HG03066 (cell line): ENCODE results near the gene PVALEF.
"Not testable (repeated sequence)": the region's sequence is repeated elsewhere in the genome, so short reads cannot be mapped to it uniquely, and the experiment has no call there.

Experiments
- ATAC-seq: cut with Tn5 transposase; IDR thresholded peaks from one replicate; pipeline ENCODE4 v1.9.1; 2021; ENCODE audit warnings: low read depth; ENCODE audit not compliant: unreplicated experiment

The PVALEF gene

GRCh38 chr17:81210466-81210865 lies 45.2 kb downstream of the PVALEF start:
- ATAC-seq = no peak

GRCh38 chr17:81210868-81211267 lies 45.6 kb downstream of the PVALEF start:
- ATAC-seq = no peak

DNA sequence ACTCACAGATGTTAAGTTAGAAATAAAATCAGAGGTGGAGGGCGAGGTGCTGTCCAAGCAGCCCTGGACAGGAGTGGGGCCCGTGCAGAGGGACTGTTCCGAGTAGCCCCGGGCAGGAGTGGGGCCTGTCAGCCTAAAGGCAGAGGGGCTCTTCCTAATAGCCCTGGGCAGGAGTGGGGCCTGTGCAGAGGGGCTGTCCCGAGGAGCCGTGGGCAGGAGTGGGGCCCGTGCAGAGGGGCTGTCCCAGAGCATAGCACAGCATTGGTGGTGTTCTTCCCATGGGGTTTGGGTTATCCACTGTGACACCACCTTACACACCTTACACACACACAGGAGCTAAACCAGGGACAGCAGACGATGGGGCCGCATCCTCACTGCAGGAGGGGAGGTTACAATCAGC lies 47.1 kb downstream of the PVALEF start:
- no peak for ATAC-seq

DNA sequence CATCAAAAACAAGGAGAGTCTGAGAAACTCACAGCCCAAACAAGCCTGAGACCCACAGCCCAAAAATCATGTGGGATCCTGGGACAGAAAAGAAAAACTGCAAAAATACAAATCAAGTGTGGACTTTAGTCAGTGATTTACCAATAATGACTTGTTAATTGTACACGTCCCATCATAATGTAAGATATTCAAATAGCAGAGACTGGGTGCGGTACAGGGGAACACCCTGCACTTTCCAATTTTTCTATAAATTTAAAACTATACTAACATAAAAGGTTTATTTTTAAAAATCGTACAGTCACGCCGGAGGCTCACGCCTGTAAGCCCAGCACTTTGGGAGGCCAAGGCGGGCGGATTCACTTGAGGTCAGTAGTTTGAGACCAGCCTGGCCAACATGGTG lies 48.7 kb downstream of the PVALEF start:
- no peak for ATAC-seq

DNA sequence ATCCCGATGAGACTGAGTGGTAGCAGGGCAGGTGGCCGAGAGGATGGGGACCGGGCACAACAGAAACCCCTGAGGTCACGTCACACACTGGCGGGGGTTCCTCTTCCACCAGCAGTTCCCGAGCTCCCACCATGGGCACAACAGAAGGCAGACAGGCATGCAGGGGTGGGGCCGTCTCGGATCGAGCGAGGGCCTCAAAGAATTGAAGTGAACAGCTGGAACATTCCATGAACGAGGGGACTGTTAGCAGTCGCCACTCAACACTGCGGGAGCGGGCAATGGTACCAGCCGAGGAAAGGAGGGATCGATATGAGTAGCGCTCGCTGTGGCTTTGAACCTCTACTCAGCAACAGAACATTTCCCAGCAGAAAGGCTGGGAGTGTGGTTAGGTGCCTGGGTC lies 52.2 kb downstream of the PVALEF start:
- no peak for ATAC-seq

DNA sequence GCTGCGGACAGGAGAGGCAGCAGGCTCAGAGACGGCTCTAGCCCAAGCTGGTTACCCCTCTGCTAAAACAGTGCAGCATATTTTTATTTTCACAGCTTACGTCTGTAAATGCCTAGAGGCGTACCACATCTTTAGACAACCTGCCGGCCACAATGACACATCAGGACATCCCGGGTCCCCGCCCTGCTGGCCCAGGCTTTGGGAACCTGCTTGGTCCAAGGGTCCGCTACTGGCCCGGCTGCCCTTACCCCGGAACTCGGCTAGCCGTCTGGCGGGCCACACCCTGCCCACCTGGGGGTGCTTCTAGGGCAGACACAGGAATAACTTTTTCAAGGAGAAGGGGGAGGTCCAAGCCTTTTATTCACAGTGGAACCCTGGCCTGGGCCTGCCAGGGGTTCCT lies 53.2 kb downstream of the PVALEF start:
- ATAC-seq = no peak

- no peak for ATAC-seq
These were observed 53.7 kb downstream of the PVALEF start for GRCh38 chr17:81218991-81219390.

GRCh38 chr17:81219476-81220180 lies 54.3 kb downstream of the PVALEF start:
- ATAC-seq = no peak

DNA sequence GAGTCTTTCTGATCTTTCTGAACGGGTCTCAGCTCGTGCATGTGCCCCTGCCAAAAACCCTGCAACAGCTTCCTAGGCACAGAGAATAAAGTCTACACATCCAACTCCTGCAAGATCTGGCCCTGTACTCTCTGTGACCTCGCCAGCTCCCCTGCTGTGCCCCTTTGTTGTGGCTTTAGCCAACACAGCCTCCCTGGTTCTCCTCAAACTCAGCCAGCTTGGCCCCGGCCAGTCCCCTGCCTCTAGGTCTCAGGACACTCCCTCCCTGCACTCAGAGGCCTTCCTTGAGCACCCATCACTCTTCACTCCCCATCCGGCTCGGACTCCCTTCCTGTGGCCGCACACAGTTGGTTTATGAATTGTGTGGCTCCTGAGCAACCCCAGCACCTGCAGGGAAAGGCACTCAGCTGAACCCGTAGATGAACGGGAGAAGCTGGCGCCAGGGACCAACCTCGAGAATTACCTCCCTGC lies 56.1 kb downstream of the PVALEF start:
- no peak for ATAC-seq

DNA sequence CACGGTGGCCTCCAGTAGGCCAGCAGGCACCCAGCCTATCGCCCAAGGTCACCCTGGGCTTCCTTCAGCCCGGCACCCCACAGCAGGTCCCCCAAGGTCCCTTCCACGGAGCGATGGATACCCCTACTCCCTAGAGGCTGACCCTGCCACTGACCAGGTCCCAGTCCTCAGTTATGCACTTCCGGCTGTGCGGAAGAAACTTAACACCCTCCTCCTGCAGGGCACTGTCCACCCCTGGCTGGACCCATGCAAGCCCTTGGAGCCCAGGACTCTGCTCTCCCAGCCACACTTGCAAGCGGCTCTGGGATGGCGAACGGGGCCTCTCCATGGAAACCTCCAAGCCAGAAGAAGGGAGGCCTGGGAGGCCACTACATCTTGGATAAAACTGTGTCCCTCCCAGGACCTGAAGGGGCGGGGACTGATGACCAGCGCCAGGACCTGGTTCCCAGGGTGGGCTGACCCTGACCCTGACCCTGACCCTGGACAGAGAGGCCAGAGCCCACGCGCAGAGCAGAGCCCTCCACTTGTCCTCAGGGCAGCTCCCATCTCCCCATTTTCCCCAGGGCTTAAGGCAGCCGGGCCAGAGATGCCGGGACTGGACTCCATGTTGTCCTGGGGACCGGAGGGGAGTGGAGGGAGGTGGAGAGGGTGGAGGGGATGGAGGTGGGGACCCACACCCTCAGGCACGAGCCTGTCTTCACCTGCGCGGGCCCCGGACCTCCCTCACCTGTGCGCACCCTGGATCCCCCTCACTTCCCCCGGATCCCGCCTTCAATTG lies 56.7 kb downstream of the PVALEF start:
- no peak for ATAC-seq

DNA sequence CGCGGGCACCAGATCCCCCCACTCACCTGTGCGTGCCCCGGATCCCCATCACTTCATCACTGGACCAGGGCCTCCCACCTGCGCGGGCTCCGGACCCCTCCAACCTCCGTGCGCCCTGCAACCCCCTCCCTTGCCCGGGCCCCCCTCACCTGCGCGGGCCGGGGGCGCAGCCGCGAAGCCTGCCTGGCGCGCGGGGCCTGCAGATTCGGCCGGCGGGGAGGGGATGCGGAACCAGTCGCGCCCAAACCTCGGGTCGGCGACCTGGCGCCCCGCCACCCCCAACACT lies 57.3 kb downstream of the PVALEF start:
- ATAC-seq = no peak

DNA sequence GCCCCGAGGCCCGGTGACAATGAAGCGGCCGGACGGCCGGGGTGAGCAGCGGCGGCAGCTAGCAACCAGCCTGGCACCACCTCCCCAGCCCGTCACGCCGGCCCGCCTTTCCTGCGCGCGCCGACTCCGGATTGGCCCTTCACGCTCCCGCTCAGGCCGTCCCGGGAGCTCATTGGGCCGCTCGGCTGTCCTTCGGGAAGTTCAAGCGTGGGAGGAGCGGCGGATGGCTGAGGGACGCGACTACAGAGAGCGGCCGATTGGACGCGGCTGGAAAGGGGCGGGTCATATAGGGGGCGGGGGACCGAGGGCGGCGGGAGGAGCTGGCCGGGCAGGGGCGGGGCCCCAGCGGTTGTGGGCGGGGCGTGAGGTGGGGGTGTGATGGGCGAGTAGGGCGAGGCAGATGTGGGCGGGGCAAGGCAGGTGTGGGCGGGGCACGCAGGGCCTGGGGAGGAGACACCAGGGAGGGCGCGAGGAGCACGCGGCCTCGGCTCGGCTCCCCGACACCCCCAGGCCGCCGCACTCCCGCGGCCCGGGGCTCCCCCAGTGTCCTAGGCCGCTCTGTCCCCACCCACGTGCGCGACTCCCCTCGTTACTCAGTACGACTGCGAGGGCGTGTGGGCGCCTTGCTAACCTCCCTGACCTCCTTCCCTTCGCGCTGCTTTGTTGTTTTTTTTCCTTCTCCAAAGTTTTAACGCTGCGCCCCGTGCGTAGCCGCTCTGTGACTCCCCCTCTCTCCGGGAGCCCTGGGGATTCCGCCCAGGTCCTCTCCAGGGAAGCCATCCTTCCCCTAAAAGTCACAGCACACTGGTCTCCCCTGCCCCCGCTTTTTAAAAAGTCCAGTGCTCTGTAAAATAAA lies 57.8 kb downstream of the PVALEF start, which contains the start of gene CEP131:
TSS of gene CEP131 (minus strand) at position 60 of the 856 bp plus-strand sequence. CDS start 2,909 bp downstream, outside the sequence.
- peak; percentile 94 for ATAC-seq

GRCh38 chr17:81223762-81224130 lies 58.4 kb downstream of the PVALEF start:
- ATAC-seq = no peak

- not testable (repeated sequence) for ATAC-seq
These were observed 62.3 kb downstream of the PVALEF start for GRCh38 chr17:81227630-81228029.

DNA sequence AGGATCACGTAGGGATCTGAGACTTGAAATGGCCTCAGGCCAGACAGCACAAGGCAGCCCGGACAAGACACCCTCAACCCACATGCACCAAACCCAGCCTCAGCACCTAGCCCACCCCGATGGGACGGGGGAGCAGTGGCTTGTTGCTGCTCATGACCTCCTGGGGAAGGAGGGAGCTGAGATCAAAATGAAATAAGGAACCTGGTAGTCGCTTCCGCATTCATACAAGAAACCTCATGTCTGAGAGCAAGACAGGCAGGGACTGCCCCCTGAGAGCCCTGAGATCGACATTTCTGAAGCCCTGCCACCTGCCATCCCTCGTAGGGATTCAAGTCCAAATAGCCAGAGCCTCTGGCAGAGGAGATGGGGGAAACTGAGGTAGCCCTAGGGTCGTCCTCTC lies 63.1 kb downstream of the PVALEF start:
- no peak for ATAC-seq

- no peak for ATAC-seq
These were observed 63.7 kb downstream of the PVALEF start for GRCh38 chr17:81228834-81229665.

DNA sequence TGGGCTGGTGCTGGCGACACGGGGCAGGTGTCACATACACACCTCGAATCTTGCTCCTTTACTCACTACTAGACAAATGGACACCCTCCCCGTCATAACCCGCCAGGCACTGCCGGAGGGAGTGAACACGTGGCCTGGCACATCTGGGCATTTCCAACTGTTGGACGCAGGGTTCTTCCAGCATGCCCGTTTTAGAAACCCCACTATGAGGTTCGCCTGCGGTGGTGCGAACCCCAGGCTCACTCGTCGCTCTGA lies 64.3 kb downstream of the PVALEF start:
- no peak for ATAC-seq

DNA sequence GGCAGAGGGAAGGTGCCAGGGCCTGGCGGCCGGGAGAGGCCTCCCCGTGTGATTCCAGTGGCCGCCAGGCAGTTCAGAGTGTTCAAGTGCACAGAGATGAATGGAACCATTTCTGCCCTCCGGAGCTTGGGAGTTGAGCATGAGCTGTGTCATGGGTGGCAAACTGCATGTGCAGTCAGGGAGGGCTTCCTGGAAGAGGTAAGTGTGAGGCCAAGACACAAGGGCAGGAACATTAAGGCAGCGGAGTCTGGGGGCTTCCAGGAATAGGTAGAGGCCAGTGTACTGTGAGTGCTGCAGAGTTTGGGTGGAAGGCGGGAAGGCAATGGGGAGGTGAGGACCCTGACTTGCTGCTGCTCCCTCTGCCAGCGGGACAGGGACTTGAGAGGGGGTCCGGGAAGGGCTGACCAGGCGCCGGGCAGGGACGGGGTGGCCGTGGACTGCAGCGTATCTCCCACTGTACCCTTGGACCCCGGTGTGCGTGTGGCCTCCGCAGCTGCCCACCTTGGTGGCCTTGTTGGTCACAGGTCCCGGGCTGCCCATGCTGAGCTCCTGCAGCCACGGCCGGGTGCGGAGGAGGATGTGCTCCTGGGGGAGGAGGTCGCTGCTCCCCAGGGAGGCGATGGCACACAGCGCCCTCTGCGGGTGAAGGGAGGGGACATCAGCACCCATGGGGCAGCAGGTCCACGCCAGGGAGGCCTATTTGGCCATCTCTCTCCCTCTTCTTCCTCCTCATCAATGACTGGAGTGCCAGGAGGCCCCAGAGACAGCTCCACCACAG lies 64.9 kb downstream of the PVALEF start:
- ATAC-seq = no peak

GRCh38 chr17:81231121-81231645 lies 65.9 kb downstream of the PVALEF start:
- ATAC-seq = no peak
